K562 (cell line): ENCODE measurements around the gene SAMM50. TPM values are rescaled to one million over a fixed set of nuclear protein-coding genes. Genes with fewer than 3 reads are reported as not detected.

ENCODE experiments used
- BDP1 ChIP-seq: IDR thresholded peaks from 3 replicates; pipeline ENCODE4 v1.6.1; 2011; ENCODE audit not compliant: insufficient read length, insufficient read depth
- CEBPB ChIP-seq: fragments of 450-650 bp; IDR thresholded peaks from 2 replicates; pipeline ENCODE4 v1.6.1; 2016; ENCODE audit warnings: missing genetic modification characterization, missing compliant biosample characterization
- CHD2 ChIP-seq: IDR thresholded peaks from 2 replicates; pipeline ENCODE4 v1.6.1; 2011; ENCODE audit warnings: low read depth, low read length
- DMBX1 ChIP-seq: fragments of 250-450 bp; sonication (Bioruptor Pico); IDR thresholded peaks from 2 replicates; pipeline ENCODE4 v1.8.0; 2022; ENCODE audit warnings: inconsistent platforms, mild to moderate bottlenecking, moderate library complexity, borderline replicate concordance
- E2F8 ChIP-seq: fragments of 450-650 bp; IDR thresholded peaks from 2 replicates; pipeline ENCODE4 v1.7.1; 2018; ENCODE audit warnings: mild to moderate bottlenecking, low read depth; ENCODE audit not compliant: partially characterized antibody
- FOXK2 ChIP-seq, 2 experiments: fragments of 450-650 bp; IDR thresholded peaks in 1 of 2; conservative IDR thresholded peaks in 1 of 2; 2 replicates each; pipeline ENCODE4 v1.6.1; 2016; ENCODE audit warnings: low read depth in 2 of 2, mild to moderate bottlenecking in 1 of 2
- LCOR ChIP-seq: sonication (generic); formaldehyde crosslinking; IDR thresholded peaks from 2 replicates; pipeline ENCODE4 v1.8.0; 2022; ENCODE audit warnings: mild to moderate bottlenecking, missing genetic modification reagents
- MNT ChIP-seq, 2 experiments: fragments of 450-650 bp; conservative IDR thresholded peaks; 2 replicates each; pipeline ENCODE4 v1.6.1; 2017; ENCODE audit warnings: mild to moderate bottlenecking in 2 of 2, moderate library complexity in 2 of 2
- MYC ChIP-seq, 2 experiments: fragments of 250-450 bp in 1 of 2; sonication (Bioruptor Pico) in 1 of 2; IDR thresholded peaks; 2 replicates each; pipeline versions ENCODE4 v1.5.1 to v1.6.1; 2012 to 2021; ENCODE audit warnings: low read depth in 2 of 2, borderline replicate concordance in 1 of 2, improper control_type of control experiment in 1 of 2, low read length in 1 of 2, mild to moderate bottlenecking in 1 of 2, moderate library complexity in 1 of 2
- NFE2L1 ChIP-seq: fragments of 450-650 bp; IDR thresholded peaks from 2 replicates; pipeline ENCODE4 v1.6.1; 2016; ENCODE audit warnings: missing genetic modification characterization, low read depth, mild to moderate bottlenecking, missing compliant biosample characterization, moderate library complexity, borderline replicate concordance
- PCBP1 ChIP-seq: fragments of 200-400 bp; formaldehyde crosslinking; IDR thresholded peaks from 2 replicates; pipeline ENCODE4 v1.6.1; 2018; ENCODE audit warnings: mild to moderate bottlenecking, low read depth, low read length; ENCODE audit not compliant: poor library complexity, severe bottlenecking
- PHB2 ChIP-seq: fragments of 450-650 bp; IDR thresholded peaks from 2 replicates; pipeline ENCODE4 v1.6.1; 2017; ENCODE audit warnings: low read depth
- RUNX1 ChIP-seq: sonication (generic); IDR thresholded peaks from 2 replicates; pipeline ENCODE4 v1.6.1; 2016; ENCODE audit warnings: antibody characterized with exemption, low read depth
- SNIP1 ChIP-seq: fragments of 450-650 bp; IDR thresholded peaks from 2 replicates; pipeline ENCODE4 v1.7.1; 2017; ENCODE audit warnings: low read depth, mild to moderate bottlenecking
- SREBF1 ChIP-seq: fragments of 150-350 bp; IDR thresholded peaks from 2 replicates; pipeline ENCODE4 v1.6.1; 2014; ENCODE audit warnings: antibody characterized with exemption, low read depth, low read length, borderline replicate concordance
- TAF1 ChIP-seq: IDR thresholded peaks from 2 replicates; pipeline ENCODE4 v1.6.1; 2011; ENCODE audit warnings: mild to moderate bottlenecking, low read length, moderate library complexity; ENCODE audit not compliant: insufficient read depth, control insufficient read depth, severe bottlenecking; ENCODE audit errors: extremely low read depth
- XRCC3 ChIP-seq: fragments of 450-650 bp; IDR thresholded peaks from 2 replicates; pipeline ENCODE4 v1.6.1; 2017; ENCODE audit warnings: mild to moderate bottlenecking, moderate library complexity
- ZKSCAN8 ChIP-seq: fragments of 200-800 bp; sonication (Bioruptor generic); IDR thresholded peaks from 2 replicates; pipeline ENCODE4 v1.6.1; 2016; ENCODE audit warnings: missing genetic modification characterization, missing compliant biosample characterization
- ZNF518B ChIP-seq: fragments of 250-450 bp; sonication (Bioruptor Pico); IDR thresholded peaks from 2 replicates; pipeline ENCODE4 v1.5.0; 2021; ENCODE audit warnings: mild to moderate bottlenecking, moderate library complexity
- polyA plus RNA-seq, 8 experiments: library from polyadenylated mRNA; depleted of rRNA in 4 of 8; stranded (reverse) in 5 of 8; unstranded in 3 of 8; fragments of >200 nt; fragmentation: Nextera tagmentation in 2 of 8; fragmentation: Illumina TruSeq in 1 of 8; extraction: Ambion mirVana in 2 of 8; extraction: Trizol in 1 of 8; gene quantifications; 2 replicates each; pipeline versions ENCODE4 v1.2.1 to v1.2.3, GENCODE V29; 2011 to 2014; ENCODE audit warnings: inconsistent platforms in 1 of 8, missing spikeins in 1 of 8
- total RNA-seq, 7 experiments: library from RNA; depleted of rRNA in 6 of 7; stranded (reverse); fragments of >200 nt in 6 of 7; fragmentation: Illumina TruSeq in 2 of 7; extraction: Trizol in 2 of 7; gene quantifications; 2 replicates each; pipeline versions ENCODE4 v1.2.1 to v1.2.3, GENCODE V29; 2011 to 2021; ENCODE audit warnings: low replicate concordance in 1 of 7

The SAMM50 gene
- total and polyA plus RNA-seq, 9 of the 15 experiments (the other 6 are each of a cell fraction or from before 2014, with no cell fraction given): 14.6 to 49.3 (median 38.1) TPM

GRCh38 chr22:43955040-43955882, at the start of gene SAMM50 (continued):
- TF ChIP-seq ZNF518B (CRISPR knock-in tag): no peak
- TF ChIP-seq CEBPB: peak; percentile 39; the same call in 1 of the 2 replicates
- TF ChIP-seq PCBP1: no peak
- TF ChIP-seq ZKSCAN8 (CRISPR knock-in tag): no peak
- no peak for TF ChIP-seq BDP1
- TF ChIP-seq LCOR (CRISPR knock-in tag): no peak
- TF ChIP-seq CHD2: 0 out of 2 replicates have a peak, but pooled peaks have one; percentile 18
- TF ChIP-seq MNT (conservative IDR thresholded peaks at IDR 0.05): peak; percentile 63 to 85
- TF ChIP-seq PHB2: no peak
- no peak; a peak in 1 of 4 replicates for TF ChIP-seq FOXK2 (conservative IDR thresholded peaks at IDR 0.05 in 1 of 2, IDR thresholded peaks at IDR 0.05 in 1 of 2; ENCODE audit: low read depth in 2 of 2)
- no peak for TF ChIP-seq RUNX1
- no peak for TF ChIP-seq DMBX1 (CRISPR knock-in tag)
- peak; percentile 59 for TF ChIP-seq TAF1
- TF ChIP-seq NFE2L1 (tag): no peak
- peak; percentile 61; the same call in 1 of the 2 replicates for TF ChIP-seq MYC (IDR thresholded peaks at IDR 0.05; ENCODE audit: low read depth, low read length)
- no peak for TF ChIP-seq MYC (CRISPR knock-in tag; IDR thresholded peaks at IDR 0.05; ENCODE audit: borderline replicate concordance, low read depth)
- no peak for TF ChIP-seq XRCC3
- no peak for TF ChIP-seq SREBF1
- no peak for TF ChIP-seq SNIP1
- peak; percentile 33 for TF ChIP-seq E2F8
